HG02571 (cell line): ENCODE results near the gene HENMT1.
"Not testable (repeated sequence)": the region's sequence is repeated elsewhere in the genome, so short reads cannot be mapped to it uniquely, and the experiment has no call there.

Source experiments
- ATAC-seq: cut with Tn5 transposase; IDR thresholded peaks from one replicate; pipeline ENCODE4 v1.9.1; 2021; ENCODE audit warnings: mild to moderate bottlenecking, moderate library complexity; ENCODE audit not compliant: unreplicated experiment

HENMT1 gene

GRCh38 chr1:108671143-108671542, 10.2 kb upstream of the HENMT1 start:
- ATAC-seq = no peak

DNA sequence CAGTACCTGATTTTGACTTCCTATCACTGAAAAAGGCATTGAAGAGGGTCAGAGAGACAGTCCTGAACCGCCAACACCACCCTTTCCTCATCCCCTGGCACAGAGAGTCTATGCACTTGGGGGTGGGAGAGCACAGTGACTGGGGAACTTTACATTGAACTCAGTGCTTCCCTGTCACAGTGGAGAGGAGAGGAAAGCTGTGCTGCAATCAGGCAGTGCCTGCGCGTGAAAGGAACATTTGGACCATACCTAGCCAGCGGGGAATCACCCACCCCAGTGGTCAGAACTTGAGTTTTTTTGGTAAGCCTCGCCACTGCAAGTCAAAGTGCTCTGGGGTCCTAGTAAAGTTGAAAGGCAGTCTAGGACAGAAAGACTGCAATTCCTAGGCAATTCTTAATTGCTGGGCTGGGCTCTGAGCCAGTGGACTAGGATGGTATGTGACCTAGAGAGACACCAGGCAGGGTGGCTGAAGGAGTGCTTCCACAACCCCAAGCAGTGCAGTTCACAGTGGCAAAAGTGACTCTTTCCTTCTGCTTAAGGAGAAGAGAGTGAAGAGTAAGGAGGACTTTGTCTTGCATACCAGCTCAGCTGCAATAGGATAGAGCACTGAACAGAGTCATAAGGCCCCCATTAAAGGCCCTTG, 9.4 kb upstream of the HENMT1 start:
- no peak for ATAC-seq

GRCh38 chr1:108669679-108670078, 8.8 kb upstream of the HENMT1 start:
- no peak for ATAC-seq

- no peak for ATAC-seq
Measured at GRCh38 chr1:108668777-108669176, 7.9 kb upstream of the HENMT1 start.

DNA sequence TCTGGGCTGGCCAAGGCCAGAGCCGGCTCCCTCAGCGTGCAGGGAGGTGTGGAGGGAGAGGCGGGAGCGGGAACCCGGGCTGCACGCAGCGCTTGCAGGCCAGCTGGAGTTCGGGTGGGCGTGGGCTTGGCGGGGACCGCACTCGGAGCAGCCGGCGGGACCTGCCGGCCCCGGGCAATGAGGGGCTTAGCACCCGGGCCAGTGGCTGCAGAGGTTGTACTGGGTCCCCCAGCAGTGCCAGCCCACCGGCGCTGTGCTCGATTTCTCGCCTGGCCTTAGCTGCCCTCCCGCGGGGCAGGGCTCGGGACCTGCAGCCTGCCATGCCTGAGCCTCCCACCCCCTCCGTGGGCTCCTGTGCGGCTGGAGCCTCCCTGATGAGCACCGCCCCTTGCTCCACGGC, 6.5 kb upstream of the HENMT1 start:
- ATAC-seq = not testable (repeated sequence)

DNA sequence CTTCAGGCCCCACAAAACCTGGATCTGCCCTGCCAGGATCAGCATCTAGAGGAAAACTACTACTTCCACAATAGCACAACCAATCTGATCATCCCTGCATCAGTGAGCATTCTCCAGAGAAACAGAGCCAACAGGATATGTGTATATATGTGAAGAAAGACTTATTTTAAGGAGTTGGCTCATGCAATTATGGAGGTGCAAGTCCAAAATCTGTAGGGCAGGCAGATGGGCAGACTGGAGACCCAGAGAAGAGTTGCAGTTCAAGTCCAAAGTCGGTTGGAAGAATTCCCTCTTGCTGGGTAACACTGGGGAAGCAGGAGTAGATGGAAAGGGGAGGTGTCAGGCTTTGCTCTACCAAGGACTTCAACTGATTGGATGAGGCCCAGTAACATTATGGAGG, 4.9 kb upstream of the HENMT1 start:
- ATAC-seq = no peak

DNA sequence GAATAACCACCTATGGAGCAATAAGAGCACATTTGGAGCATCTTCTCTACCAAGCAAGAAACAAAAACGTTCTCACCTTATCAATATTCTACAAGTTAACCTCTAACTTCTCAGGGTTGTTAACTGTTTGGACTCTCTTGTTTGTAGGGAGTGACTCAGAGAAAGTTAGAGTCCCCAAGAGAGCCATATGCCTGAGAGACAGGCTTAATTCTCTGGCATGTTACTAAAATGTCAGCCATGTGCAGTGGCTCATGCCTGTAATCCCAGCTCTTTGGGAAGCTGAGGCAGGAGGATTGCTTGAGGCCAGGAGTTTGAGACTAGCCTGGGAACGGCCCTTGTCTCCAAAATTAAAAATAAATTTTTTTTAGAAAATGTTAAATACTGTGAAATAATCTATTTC, 4.2 kb upstream of the HENMT1 start:
- ATAC-seq = no peak

GRCh38 chr1:108664481-108664880, 3.6 kb upstream of the HENMT1 start:
- ATAC-seq = no peak

- ATAC-seq = no peak
Measured at GRCh38 chr1:108663074-108663473, 2.2 kb upstream of the HENMT1 start.

DNA sequence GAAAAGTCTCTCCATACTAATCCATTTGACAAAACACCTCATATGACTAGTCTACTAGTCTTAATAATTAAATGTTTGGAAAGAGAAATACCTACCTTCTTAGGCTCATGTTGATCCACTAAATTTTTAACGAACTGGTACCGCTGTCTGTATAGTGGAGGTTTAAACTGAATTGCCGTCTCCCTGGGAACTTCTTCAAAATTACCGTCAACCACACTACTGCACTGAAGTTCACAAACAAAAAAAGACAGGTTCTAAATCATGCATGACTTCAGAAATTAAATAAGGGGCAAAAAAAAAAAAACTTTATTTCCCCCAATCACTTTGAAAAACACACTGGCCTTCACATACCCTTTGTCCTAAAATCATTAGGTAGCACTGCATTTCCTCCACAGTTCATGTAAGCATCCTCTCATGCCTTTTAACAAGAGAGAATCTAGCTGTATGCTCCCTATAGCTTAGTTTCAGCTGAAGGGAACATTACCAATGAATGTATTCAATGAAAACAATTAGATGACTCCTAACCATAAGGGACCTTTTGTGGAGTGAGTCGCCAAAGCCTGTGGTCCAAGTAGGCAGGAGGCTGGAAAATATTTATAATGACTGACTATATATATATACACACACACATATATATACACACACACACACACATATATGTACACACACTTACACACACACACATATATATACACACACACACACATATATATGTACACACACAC, 3.4 kb downstream of the HENMT1 start:
- no peak for ATAC-seq

DNA sequence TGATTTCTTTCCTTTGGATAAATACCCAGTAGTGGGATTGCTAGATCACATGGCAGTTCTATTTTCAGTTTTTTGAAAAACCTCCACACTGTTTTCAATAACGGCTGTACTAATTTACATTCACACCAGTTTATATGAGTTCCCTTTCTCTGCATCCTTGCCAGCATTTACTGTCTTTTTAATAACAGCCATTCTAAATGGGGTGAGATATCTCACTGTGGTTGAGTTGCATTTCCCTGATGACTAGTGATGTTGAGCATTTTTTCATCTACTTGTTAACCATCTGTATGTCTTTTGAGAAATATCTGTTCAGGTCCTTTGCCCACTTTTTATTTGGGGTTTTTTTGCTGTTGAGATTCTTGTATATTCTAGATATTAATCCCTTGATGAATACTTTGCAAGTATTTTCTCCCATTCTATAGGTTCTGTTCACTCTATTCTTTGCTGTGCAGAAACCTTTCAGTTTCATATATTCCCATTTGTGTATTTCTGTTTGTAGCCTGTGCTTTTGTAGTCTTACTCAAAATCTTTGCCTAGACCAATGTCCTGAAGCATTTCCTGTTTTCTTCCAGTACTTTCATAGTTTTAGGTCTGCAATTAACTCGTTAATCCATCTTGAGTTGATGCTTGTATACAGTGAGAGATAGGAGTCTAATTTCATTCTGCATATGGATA, 7.3 kb downstream of the HENMT1 start:
- no peak for ATAC-seq

DNA sequence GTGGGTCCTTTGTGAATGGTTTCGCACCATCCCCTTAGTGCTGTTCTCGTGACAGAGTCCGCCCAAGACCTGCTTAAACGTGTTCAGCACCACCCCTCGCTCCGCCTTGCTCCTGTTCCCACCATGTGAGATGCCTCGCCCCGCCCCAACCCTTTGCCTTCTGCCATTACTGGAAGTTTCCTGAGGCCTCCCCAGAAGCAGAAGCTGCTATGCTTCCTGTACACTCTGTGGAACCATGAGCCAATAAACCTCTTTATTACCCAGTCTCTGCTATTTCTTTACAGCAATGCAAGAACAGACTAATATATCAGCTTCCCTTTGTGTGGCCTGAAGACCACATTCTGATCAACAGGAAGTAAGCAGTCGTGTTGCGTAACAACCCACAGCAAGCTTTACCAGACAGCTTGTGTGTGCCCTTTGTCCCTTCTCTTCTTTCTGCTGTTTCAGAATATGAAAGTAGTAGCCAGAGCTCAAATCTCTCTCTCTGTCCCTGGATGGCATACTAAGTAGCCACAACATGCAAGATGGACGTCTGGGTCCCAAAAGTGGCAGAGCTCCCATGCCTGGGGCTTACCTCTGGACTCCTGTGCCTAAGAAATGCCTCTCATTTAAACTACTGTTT, 14.1 kb downstream of the HENMT1 start:
- no peak for ATAC-seq

DNA sequence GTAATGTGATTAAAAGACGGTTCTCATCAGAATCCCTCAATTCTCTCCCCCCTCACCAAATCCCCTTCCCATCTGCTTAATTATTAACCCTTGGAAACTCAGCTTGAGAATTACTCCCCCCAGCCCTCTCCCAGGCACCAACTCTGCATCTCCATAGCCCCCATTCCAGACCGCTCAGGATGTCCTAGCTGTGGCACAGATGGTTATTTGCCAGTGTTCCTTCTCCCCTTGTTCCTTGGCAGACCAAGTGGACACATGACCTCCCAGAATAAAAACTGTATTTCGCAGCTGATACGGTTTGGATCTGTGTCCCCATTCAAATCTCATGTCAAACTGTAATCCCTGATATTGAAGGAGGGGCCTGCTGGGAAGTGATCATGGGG, 14.6 kb downstream of the HENMT1 start:
- no peak for ATAC-seq

DNA sequence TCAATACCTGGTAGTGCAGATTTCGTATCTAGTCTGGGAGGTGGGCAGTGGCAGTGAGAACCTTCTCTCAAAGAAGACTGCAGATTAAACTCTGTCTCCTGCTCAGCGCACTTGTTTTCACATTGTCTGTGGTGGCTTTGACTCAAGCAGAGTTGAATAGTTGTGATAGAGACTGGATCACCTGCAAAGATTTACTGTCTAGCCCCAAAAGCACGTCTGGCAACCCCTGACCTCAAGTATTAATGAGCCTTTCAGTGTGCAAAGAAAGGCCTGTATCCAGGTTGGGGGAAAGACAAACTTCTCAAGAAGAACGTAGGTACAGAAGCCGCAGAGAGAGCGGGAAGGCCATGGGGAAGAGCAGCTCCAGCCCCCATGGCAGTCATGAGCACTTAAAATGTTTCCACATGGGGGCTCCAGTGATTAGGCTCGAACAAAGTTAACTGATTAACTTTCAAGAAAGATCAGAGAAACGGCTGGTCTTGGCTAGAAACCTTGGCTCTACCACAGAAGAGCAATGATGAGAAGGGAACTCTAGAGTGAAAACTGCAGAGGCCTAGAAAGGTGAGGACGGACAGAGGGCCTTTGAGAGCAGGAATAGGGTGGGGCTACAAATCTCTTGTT, 15.2 kb downstream of the HENMT1 start:
- ATAC-seq = no peak

DNA sequence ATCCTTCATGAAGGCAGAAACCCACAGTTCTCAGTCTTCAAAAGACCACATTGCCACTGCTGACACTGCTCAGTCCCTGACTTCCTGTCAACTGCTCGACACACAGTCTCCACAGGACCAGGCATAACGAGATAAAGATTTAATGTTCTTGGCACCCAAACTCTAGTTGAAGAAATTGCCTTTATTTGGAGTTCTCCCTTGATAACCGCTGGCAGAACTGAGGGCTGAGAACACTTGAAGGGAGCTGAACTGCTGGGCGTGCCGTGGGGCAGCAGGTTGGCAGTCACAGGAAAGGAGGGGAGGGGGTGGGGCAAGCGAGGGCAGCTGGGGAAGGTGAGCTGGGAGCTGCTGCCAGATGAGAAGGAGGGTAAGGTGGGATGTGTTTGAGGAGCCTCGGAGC, 15.9 kb downstream of the HENMT1 start:
- no peak for ATAC-seq

GRCh38 chr1:108643492-108644335, 17.2 kb downstream of the HENMT1 start:
- ATAC-seq = no peak

- ATAC-seq = not testable (repeated sequence)
Measured at GRCh38 chr1:108640863-108641262, 20.0 kb downstream of the HENMT1 start.

DNA sequence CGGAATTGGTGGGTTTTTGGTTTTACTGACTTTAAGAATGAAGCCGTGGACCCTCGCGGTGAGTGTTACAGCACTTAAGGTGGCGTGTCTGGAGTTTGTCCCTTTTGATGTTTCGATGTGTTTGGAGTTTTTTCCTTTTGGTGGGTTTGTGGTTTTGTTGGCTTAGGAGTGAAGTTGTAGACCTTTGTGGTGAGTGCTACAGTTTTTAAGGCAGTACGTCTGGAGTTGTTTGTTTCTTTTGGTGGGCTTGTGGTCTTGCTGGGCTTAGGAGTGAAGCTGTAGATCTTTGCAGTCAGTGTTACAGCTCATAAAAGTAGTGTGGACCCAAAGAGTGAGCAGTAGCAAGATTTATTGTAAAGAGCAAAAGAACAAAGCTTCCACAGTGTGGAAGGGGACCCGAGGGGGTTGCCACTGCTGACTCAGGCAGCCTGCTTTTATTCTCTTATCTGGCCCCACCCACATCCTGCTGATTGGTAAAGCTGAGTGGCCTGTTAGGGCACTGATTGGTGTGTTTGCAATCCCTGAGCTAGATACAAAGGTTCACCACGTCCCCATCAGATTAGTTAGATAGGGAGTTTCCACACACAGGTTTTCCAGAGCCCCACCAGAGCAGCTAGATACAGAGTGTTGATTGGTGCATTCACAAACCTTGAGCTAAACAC, 20.9 kb downstream of the HENMT1 start:
- ATAC-seq = no peak

DNA sequence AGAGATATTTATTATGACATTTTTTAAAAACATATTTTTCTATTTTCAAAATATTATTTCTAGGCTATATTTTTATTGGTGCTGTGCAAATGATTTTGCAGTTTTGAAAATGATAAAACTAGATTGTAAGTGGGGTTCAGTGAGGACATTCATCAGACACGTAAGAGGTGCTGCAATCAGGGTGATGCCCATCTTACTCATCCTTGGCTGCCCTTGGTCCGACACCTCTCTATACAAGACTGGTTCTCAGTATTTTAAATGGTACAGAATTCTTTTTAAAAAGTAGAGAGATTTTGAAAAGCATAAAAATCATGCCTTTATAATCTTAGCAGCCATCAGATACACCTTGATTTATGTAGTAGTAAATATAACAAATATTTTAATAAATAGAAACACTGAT, 24.0 kb downstream of the HENMT1 start:
- no peak for ATAC-seq

DNA sequence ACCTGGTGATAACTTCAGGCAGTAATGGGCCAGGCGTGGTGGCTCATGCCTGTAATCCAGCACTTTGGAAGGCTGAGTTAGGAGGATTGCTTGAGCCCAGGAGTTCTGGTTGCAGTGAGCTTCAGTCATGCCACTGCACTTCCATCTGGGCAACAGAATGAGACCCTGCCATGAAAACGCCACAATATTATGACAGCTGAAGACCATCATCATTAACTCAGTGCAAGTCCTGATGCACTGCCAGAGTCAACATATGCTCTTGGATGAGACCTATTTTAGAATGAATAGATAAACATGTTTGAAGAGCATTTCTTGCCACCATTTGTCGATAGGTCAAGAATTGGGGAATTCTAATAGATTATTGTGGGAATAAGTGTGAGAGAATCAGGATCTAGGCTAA, 26.4 kb downstream of the HENMT1 start:
- ATAC-seq = no peak
